HG03354 (cell line): Measurements from ENCODE around the gene MTA3.
A peak's percentile ranks its signal among the peaks of the same experiment; 100 is the strongest.

Experiments used
- ATAC-seq: cut with Tn5 transposase; IDR thresholded peaks from one replicate; pipeline ENCODE4 v1.9.1; 2021; ENCODE audit warnings: mild to moderate bottlenecking; ENCODE audit not compliant: unreplicated experiment, poor library complexity, severe bottlenecking

MTA3 gene

DNA sequence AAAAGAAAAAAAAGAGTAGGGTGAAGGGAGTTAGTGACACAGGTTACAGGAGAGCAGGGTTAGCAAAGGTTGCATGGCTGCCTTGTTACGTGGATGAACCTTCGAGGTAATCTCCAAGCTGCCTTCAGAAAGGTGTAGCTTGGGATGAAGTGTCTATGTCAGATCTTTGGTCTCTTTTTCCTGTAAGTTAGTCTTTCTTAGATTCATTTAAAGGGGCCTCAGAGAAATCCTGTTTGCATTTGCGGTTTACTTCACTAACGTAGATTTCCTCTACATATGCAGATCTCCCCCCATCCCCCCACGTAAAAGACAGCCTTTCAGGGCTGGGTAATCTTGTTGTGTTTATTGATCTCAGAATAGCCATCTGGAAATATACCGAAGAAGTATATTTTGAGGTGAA, 83.7 kb downstream of the MTA3 start:
- ATAC-seq: no peak

- no peak for ATAC-seq
These were observed 84.6 kb downstream of the MTA3 start for GRCh38 chr2:42653039-42653438.

- ATAC-seq: no peak
These were observed 85.5 kb downstream of the MTA3 start for GRCh38 chr2:42653908-42654445.

DNA sequence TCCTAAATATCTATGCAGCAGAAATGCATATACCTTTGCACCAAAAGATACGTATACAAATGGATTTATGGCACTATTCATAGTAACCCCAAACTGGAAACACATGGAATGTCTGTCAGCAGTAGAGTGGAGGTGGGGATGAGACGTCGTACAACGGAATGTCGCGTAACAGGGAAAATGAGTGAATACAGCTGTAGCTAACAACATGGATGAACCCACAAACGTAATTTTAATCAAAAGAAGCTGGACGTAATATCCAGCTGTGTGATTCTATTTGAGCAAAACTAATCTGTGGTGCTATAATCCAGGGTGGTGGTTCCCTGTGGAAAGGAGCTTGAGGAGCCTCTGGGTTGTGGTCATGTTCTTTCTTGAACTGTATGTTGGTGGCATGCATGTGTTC, 89.9 kb downstream of the MTA3 start:
- no peak for ATAC-seq

DNA sequence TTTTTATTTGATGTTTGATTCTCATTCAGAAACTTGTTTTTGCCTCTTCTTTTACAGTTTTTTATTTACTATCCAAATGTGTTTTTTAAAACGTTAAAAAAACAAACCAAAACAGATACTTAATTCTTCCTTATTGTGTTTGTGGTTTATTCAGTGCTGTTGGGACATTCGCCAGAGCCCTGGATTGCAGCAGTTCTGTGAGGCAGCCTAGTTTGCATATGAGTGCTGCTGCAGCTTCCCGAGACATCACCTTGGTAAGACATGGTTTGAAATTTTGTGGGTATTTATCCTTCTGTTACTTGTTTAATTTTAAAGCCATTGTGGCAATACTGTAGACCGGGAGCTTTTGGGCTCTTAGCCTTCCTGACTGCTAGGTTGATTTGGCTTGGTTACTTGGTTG, 91.2 kb downstream of the MTA3 start:
- no peak for ATAC-seq

DNA sequence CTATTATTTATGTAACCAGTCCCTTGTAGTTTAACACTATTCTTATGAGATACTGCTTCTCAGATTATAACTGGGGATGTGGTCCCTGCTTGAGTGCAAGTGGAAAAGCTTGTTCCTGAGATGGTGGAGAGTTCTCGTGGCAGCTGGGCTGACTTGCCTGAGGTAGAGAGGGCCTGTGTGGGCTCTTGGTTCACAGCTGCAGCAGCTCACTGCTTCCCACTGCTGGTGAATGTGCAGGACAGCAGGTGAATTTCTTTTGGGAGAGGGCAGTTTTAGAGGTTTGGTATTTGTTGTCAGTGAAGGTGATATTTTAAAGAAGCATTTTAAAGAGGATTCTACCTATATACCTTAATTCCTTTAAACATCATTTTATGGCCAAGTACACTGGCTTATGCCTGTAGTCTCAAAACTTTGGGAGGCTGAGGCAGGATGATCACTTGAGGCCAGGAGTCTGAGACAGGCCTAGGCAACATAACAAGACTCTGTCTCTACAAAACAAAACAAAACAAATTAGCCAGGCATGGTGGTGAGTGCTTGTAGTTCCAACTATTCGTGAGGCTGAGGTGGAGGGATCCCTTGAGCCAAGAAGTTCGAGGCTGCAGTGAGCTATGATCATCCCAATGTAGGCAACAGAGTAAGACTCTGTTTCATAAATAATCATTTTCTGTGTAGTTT, 94.8 kb downstream of the MTA3 start:
- peak; percentile 84 for ATAC-seq

- peak; percentile 75 for ATAC-seq
These were observed 95.4 kb downstream of the MTA3 start for GRCh38 chr2:42663828-42664227.

DNA sequence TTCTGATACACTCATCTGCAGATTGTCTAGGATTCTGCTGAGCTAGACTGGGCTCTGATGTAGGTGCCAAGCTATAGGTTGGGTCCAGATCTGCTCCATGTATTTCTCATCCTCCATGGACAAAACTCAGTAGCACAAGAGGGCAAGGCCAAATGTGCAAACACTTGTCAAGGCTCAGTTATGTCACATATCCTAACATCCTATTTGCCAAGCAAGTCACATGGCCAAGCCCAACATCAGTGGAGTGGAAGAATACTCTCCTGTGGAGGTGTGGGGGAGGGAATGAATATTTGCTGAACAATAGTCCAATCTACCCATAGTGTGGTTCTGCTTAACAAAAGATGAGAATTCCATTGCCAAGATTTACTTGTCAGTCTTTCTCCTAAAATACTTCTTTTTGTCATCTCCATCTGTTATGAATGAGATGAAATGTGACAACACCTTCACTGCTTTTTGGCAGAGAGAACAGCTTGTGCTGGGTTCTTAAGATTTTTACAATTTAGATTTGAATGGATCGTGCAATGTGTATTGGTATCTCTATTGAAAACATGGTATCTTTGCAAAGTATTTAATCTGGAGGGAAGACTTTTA, 105.7 kb downstream of the MTA3 start:
- ATAC-seq: no peak

DNA sequence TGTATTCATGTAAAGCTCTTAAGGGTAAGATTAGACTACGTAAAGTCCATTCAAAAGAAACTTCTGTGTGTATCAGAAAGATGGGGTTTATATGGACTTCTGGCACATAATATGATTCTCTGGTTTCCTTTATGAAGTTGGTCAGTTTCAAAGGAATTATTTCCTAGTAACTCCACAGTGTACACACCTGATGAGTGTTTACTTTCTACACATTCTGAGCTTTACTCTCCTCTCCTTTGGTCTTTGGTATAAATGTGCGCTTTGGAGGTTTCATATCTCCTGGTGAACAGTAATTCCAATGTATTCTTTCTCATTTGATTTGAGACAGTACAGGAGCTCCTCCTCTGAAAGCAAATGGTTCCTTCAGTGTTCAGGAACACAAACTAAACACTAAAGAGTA, 107.4 kb downstream of the MTA3 start:
- no peak for ATAC-seq

DNA sequence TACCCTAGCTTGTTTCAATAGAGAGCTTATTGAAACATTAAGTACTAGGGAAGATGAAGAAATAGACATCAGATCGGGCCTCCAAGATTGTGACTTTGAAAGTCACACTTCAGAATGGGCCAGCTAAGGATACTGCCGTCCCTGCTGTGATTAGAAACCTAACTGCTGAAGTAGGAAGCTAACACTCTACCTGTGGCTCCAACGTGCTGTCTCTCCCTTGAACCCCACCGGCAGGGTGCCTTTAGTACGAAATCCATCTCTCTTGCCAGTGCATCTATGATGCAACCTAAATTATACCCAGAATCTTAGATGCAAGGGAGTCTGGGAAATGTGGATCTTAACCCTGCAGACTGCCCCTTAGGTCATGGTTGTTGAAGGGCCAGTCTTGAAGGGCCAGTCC, 116.9 kb downstream of the MTA3 start:
- no peak for ATAC-seq

- ATAC-seq: no peak
These were observed 124.7 kb downstream of the MTA3 start for GRCh38 chr2:42693013-42693615.

- ATAC-seq: no peak
These were observed 125.5 kb downstream of the MTA3 start for GRCh38 chr2:42693688-42694479.

- no peak for ATAC-seq
These were observed 128.6 kb downstream of the MTA3 start for GRCh38 chr2:42696987-42697386.

DNA sequence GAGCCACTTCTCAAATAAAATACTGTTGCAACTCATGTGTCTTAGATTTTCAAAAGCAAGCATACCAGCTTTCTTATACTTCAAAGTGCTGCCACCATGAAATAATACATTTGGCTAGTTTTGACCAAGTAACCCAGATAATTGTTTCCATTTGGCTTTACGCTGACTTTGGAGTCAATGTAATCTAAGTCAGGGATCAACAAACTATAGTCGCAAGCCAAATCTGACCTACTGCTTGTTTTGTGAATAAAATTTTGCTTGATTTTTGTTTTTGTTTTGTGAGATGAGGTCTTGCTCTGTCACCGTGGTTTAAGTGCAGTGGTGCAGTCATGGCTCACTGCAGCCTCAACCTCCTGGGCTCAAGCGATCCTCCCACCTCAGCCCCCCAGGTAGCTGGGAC, 130.5 kb downstream of the MTA3 start:
- no peak for ATAC-seq

- no peak for ATAC-seq
These were observed 138.4 kb downstream of the MTA3 start for GRCh38 chr2:42706836-42707235.

DNA sequence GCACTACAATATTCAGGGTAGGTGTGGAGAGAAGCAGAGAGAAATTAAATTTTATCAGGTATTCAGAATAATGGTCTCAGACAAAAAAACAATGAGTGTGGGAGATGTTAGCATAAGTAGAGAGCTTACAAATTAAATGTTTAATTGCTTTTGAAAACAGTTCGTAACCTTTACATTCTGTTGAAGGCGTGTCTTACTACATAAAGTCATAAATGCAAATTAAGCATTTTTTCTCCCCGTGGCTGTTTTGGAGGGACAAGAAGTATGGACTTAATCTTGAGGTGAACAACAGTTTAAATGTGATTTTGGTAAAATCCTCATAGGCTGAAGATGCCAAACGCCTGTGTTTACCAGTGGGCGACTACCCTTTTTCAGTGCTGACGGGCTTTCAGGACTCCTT, 139.7 kb downstream of the MTA3 start:
- no peak for ATAC-seq

GRCh38 chr2:42711896-42712295, 143.5 kb downstream of the MTA3 start:
- no peak for ATAC-seq

DNA sequence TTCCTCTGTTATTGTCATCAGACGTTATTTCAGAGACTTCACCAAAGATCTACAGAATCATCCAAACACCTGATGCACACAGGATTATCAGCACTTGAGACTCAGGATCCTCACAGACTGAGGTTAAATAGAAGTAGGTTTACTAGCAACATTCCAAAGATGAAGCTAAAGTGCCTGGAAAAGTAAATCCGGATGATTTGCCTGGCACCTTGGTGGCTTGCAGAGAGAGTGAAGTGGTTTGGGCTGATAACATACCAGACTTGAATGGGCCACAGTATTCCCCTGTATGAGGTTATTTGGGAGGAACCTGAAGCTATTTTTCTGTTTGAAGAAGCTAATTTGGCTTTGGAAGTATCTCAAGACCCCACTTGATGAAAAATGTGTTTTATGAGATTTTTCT, 144.5 kb downstream of the MTA3 start:
- no peak for ATAC-seq

DNA sequence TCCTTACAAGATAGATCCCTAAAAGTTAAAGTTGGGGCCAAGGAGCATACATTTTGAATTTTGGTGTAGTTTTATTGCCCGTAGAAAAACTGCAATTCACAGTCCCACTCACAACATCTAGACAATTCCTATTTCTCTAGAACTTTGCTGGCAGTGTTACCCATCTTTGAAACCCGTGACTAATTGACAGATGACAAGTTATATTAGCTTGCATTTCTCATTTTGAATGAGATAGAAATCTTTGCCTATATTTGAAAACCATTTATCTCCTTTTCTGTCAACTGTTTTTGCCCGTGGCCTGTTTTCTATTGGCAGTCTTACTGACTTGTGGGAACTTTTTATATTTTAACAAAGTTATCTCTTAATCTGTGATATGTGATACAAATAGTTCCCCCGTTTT, 145.5 kb downstream of the MTA3 start:
- no peak for ATAC-seq

GRCh38 chr2:42714686-42715085, 146.3 kb downstream of the MTA3 start:
- ATAC-seq: no peak
